Activated CD4-positive, CD25-positive, alpha-beta regulatory T cell treated with anti-CD3 and anti-CD28 coated beads, Interleukin-2, amount 50 U/mL, for 24 hours (primary cell): ENCODE data around the gene SUSD2.

Experiments
- ATAC-seq, 2 donors: fragments of 150-1000 bp; cut with Tn5 transposase; one replicate each; pipeline ENCODE4 v1.10.0; 2021; ENCODE audit warnings: mild to moderate bottlenecking in 1 of 2, moderate library complexity in 1 of 2

Gene SUSD2

GRCh38 chr22:24153959-24154358 is 27.3 kb upstream of the SUSD2 start:
- no peak for ATAC-seq

GRCh38 chr22:24154826-24155225 is 26.5 kb upstream of the SUSD2 start:
- ATAC-seq = no peak

GRCh38 chr22:24155627-24156140 is 25.6 kb upstream of the SUSD2 start:
- ATAC-seq = peak; percentile 26 to 30

GRCh38 chr22:24156141-24156912 is 25.0 kb upstream of the SUSD2 start:
- ATAC-seq = peak; percentile 74 to 77

GRCh38 chr22:24156913-24157821 is 24.1 kb upstream of the SUSD2 start:
- ATAC-seq = peak; percentile 78 to 81

- ATAC-seq = no peak
These were observed 23.5 kb upstream of the SUSD2 start for GRCh38 chr22:24157822-24158135.

- no peak for ATAC-seq
These were observed 21.6 kb upstream of the SUSD2 start for GRCh38 chr22:24159650-24160049.

GRCh38 chr22:24160546-24160945 is 20.7 kb upstream of the SUSD2 start:
- no peak for ATAC-seq

- no peak for ATAC-seq
These were observed 19.8 kb upstream of the SUSD2 start for GRCh38 chr22:24161485-24161884.

GRCh38 chr22:24161909-24162308 is 19.4 kb upstream of the SUSD2 start:
- no peak for ATAC-seq

GRCh38 chr22:24162436-24162835 is 18.9 kb upstream of the SUSD2 start:
- ATAC-seq = no peak

- ATAC-seq = no peak
These were observed 17.0 kb upstream of the SUSD2 start for GRCh38 chr22:24164243-24164642.

- ATAC-seq = no peak
These were observed 16.3 kb upstream of the SUSD2 start for GRCh38 chr22:24164940-24165339.

GRCh38 chr22:24165673-24166072 is 15.6 kb upstream of the SUSD2 start:
- no peak for ATAC-seq

- no peak for ATAC-seq
These were observed 14.5 kb upstream of the SUSD2 start for GRCh38 chr22:24166811-24167210.

- no peak for ATAC-seq
These were observed 11.7 kb upstream of the SUSD2 start for GRCh38 chr22:24169439-24170058.

GRCh38 chr22:24170188-24170587 is 11.1 kb upstream of the SUSD2 start:
- no peak for ATAC-seq

- ATAC-seq = no peak
These were observed 10.7 kb upstream of the SUSD2 start for GRCh38 chr22:24170632-24171031.

- ATAC-seq = no peak
These were observed 9.5 kb upstream of the SUSD2 start for GRCh38 chr22:24171822-24172221.

- ATAC-seq = peak; percentile 58 to 64
These were observed 6.0 kb upstream of the SUSD2 start for GRCh38 chr22:24175160-24175808.

GRCh38 chr22:24176040-24176439 is 5.2 kb upstream of the SUSD2 start:
- no peak for ATAC-seq

- ATAC-seq = no peak
These were observed 4.7 kb upstream of the SUSD2 start for GRCh38 chr22:24176630-24177029.

- no peak for ATAC-seq
These were observed 4.2 kb upstream of the SUSD2 start for GRCh38 chr22:24177045-24177444.
